Ectodermal cell (in vitro differentiated cells): Measurements from ENCODE around the gene SNX10.

Source experiments
- H3K27ac ChIP-seq: 2 replicates; pipeline ENCODE4 v1.7.0; 2013; ENCODE audit warnings: mild to moderate bottlenecking, low read depth, low read length; ENCODE audit not compliant: insufficient read depth, poor library complexity, severe bottlenecking
- H3K27me3 ChIP-seq: 2 replicates; pipeline ENCODE4 v1.7.0; 2013; ENCODE audit warnings: mild to moderate bottlenecking, low read length; ENCODE audit not compliant: insufficient read depth, control insufficient read depth, poor library complexity, severe bottlenecking
- H3K36me3 ChIP-seq: one replicate; pipeline ENCODE4 v1.7.0; 2013; ENCODE audit warnings: low read length; ENCODE audit not compliant: control insufficient read depth, insufficient read depth
- H3K4me1 ChIP-seq: one replicate; pipeline ENCODE4 v1.7.0; 2013; ENCODE audit warnings: low read length; ENCODE audit not compliant: control insufficient read depth, insufficient read depth
- H3K4me3 ChIP-seq: 2 replicates; pipeline ENCODE4 v1.7.0; 2013; ENCODE audit warnings: low read depth, low read length, control low read depth; ENCODE audit not compliant: insufficient read depth
- H3K9me3 ChIP-seq: 2 replicates; pipeline ENCODE4 v1.7.0; 2013; ENCODE audit warnings: mild to moderate bottlenecking, low read length, moderate library complexity; ENCODE audit not compliant: control insufficient read depth
- WGBS, 2 experiments: methylation state at CpG; one replicate each; pipeline ENCODE4 v1.1.7; 2013; ENCODE audit warnings: missing lambda C conversion rate in 2 of 2; 5-methylcytosine and 5-hydroxymethylcytosine counted together

SNX10 gene

DNA sequence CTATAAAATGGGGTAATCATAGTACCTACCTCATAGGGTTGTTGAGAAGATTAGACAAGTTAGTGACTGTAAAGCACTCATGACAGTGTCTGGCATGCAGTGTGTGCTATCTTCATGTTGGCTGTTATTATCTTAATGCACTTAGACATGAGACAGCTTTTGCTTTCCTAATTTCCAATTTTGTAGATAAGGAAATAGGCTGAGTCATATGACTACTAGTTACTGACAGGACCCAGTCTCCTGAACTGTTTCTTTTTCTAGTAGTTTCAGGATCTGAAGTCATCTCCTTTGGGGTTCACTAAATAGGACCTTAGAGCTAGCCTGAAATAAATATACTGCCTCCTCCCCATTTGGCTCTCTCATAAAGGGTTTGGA is 74.2 kb downstream of the SNX10 start:
- Histone ChIP-seq H3K36me3 (no peaks in the 10 kb centered on the region), H3K9me3 (no peaks in the 10 kb centered on the region), H3K4me3 (no peak overlapping the region), H3K4me1 (no peaks in the 10 kb centered on the region), H3K27me3 (no peaks in the 10 kb centered on the region), H3K27ac (no peak overlapping the region)

- H3K27ac ChIP-seq = no peak overlapping the region
- no peaks in the 10 kb centered on the region for H3K27me3 ChIP-seq
- H3K4me1 ChIP-seq = no peaks in the 10 kb centered on the region
- no peak overlapping the region for H3K4me3 ChIP-seq
- H3K9me3 ChIP-seq = no peaks in the 10 kb centered on the region
- no peaks in the 10 kb centered on the region for H3K36me3 ChIP-seq
- 94 to 96% methylated on average over 6 of the region's 6 CpGs for WGBS, 2 experiments
Measured at GRCh38 chr7:26367219-26367711, 75.6 kb downstream of the SNX10 start.

GRCh38 chr7:26368542-26368941 is 76.9 kb downstream of the SNX10 start:
- 100% methylated on average over 1 of the region's 2 CpGs; no CpG with 5 or more reads in 1 of the 2 experiments for WGBS, 2 experiments
- H3K27me3 ChIP-seq = no peaks in the 10 kb centered on the region
- H3K27ac ChIP-seq = no peak overlapping the region

GRCh38 chr7:26369593-26369992 is 77.9 kb downstream of the SNX10 start:
- H3K27ac ChIP-seq = no peak overlapping the region
- WGBS, 2 experiments = 23 to 30% methylated on average over 4 of the region's 4 CpGs

More at GRCh38 chr7:26368542-26368941, 76.9 kb downstream of the SNX10 start:
- Histone ChIP-seq H3K36me3 (no peaks in the 10 kb centered on the region), H3K4me1 (no peaks in the 10 kb centered on the region), H3K9me3 (no peaks in the 10 kb centered on the region), H3K4me3 (no peak overlapping the region)

DNA sequence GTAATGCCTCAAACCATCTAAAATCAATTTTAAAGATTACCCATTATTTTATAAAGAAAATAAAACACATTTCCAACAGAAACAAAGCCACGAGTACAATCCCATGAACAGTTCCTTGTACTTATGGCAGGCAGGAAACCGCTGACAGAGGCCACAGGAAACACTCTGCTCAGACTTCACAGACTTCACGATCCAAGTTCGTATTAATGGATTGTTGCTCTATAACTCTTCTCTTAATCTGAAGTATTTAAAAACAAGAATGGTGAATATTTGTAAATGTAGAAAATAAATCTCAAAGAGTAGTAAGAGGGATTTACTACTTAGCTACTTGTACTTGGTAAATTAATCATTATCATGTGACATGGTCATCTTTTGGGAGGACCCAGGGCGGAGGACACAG is 78.3 kb downstream of the SNX10 start:
- no peaks in the 10 kb centered on the region for H3K27me3 ChIP-seq
- H3K4me3 ChIP-seq = no peak overlapping the region
- H3K9me3 ChIP-seq = no peaks in the 10 kb centered on the region
- no peak overlapping the region for H3K27ac ChIP-seq
- H3K36me3 ChIP-seq = no peaks in the 10 kb centered on the region
- H3K4me1 ChIP-seq = no peaks in the 10 kb centered on the region
- WGBS, 2 experiments = 83 to 89% methylated on average over 5 of the region's 5 CpGs

More at GRCh38 chr7:26369593-26369992, 77.9 kb downstream of the SNX10 start:
- no peak overlapping the region for H3K4me3 ChIP-seq
- H3K9me3 ChIP-seq = no peaks in the 10 kb centered on the region
- H3K36me3 ChIP-seq = no peaks in the 10 kb centered on the region
- H3K4me1 ChIP-seq = no peaks in the 10 kb centered on the region
- H3K27me3 ChIP-seq = no peaks in the 10 kb centered on the region

DNA sequence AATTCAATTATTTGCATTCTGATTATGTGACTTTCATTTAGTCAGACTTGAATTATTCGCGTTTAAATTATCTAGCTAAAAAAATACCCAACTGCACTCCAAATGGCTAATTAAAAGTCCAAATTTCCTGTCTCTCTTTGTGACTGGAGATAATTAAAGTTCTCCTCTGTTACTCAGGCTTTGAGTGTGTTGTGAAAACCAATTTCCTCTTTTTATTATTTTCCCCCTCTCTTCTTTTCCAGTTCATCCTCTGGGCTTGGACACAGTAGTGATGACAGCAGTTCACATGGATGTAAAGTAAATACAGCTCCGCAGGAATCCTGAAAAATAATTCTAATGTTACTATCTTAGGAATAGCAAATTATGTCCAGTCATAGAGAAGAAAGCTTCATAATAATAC is 80.6 kb downstream of the SNX10 start:
- no peaks in the 10 kb centered on the region for H3K9me3 ChIP-seq
- H3K36me3 ChIP-seq = no peaks in the 10 kb centered on the region
- H3K27me3 ChIP-seq = no peaks in the 10 kb centered on the region
- 92 to 100% methylated on average over 2 to 3 of the region's 3 CpGs for WGBS, 2 experiments
- no peak overlapping the region for H3K4me3 ChIP-seq
- no peak overlapping the region for H3K27ac ChIP-seq
- no peaks in the 10 kb centered on the region for H3K4me1 ChIP-seq

GRCh38 chr7:26372704-26373103 is 81.0 kb downstream of the SNX10 start:
- Histone ChIP-seq H3K4me3 (no peak overlapping the region), H3K27me3 (no peaks in the 10 kb centered on the region), H3K4me1 (no peaks in the 10 kb centered on the region), H3K9me3 (no peaks in the 10 kb centered on the region), H3K27ac (no peak overlapping the region), H3K36me3 (no peaks in the 10 kb centered on the region)
- 93 to 98% methylated on average over 2 of the region's 2 CpGs for WGBS, 2 experiments

- Histone ChIP-seq H3K27ac (no peak overlapping the region), H3K4me1 (no peaks in the 10 kb centered on the region), H3K36me3 (no peaks in the 10 kb centered on the region), H3K4me3 (no peak overlapping the region), H3K27me3 (no peaks in the 10 kb centered on the region), H3K9me3 (no peaks in the 10 kb centered on the region)
- 0 to 60% methylated on average over 1 to 3 of the region's 6 CpGs for WGBS, 2 experiments
Measured at GRCh38 chr7:26374647-26375373, 83.1 kb downstream of the SNX10 start.

DNA sequence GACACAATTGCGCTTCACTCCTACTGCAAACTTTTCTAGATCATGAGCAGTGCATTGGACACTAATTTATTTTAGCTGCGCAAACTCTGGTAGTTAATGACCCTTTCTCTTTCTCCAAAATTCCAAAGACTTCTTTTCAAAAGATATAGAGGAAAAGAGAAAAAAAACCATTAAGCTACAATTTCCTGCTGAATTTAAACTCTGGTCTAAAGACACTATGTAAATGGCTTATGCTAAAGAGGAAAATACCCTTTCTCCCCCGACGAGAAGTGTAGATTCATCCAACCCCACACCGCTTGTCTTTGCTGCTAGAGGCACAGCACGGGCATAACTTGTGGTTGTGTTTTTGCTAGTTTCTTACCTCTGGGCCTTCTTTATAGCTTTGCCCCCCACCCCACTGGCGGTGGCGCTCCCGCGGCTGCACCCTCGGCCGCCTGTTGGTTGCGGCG is 84.1 kb downstream of the SNX10 start:
- H3K27me3 ChIP-seq = no peaks in the 10 kb centered on the region
- 9 to 12% methylated on average over 14 of the region's 14 CpGs for WGBS, 2 experiments
- no peaks in the 10 kb centered on the region for H3K36me3 ChIP-seq
- no peaks in the 10 kb centered on the region for H3K4me1 ChIP-seq
- H3K27ac ChIP-seq = no peak overlapping the region
- peak overlapping the region; percentile 55 for H3K4me3 ChIP-seq
- H3K9me3 ChIP-seq = no peaks in the 10 kb centered on the region

GRCh38 chr7:26376175-26376917 is 84.7 kb downstream of the SNX10 start:
- Histone ChIP-seq H3K27me3 (no peaks in the 10 kb centered on the region), H3K9me3 (no peaks in the 10 kb centered on the region), H3K36me3 (no peaks in the 10 kb centered on the region), H3K4me1 (no peaks in the 10 kb centered on the region), H3K27ac (peak overlapping the region; percentile 86), H3K4me3 (peak overlapping the region; percentile 55)
- 0% methylated on average over 88 of the region's 88 CpGs for WGBS, 2 experiments
